ENCODE data around the gene HIGD2A.

HIGD2A gene

DNA sequence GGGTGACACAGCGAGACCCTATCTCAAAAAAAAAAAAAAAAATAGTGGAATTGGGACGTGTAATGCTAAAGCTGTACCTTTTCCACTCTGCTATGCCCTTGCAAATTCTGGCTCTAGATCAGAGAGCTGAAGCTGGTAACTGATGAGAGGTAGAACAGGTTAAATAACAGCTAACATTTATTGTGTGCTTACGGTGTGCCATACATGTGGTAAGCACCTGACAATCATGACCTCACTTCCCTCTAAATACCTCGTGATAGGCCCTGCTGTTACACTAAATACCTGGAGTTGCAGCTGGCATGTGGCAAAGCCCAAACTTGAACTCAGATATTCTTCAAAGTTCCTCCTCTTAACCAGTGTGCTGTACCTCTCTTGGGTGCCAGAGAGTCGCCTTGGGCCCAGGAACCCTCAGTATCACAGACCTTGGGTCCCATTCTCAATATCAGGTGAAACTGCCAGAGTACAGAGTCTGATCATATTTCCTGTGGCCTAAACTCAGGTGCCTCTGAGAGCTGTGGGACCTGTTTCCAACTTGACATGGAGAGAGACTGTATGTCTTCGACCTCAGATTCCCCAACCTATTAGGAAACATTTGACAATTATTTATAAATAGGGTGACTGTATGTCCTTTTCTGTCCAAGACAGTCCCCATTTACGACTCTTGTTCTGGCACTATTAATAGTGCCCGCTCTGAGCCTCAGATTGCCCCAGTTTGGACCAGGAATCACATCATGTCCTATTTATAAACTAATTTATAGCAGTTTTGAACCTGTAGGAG is 18.4 kb upstream of the HIGD2A start:
- DNase-seq (ENCODE audit: low spot score): no peak

GRCh38 chr5:176371621-176372539 is 16.7 kb upstream of the HIGD2A start:
- DNase-seq (ENCODE audit: low spot score): no peak

DNA sequence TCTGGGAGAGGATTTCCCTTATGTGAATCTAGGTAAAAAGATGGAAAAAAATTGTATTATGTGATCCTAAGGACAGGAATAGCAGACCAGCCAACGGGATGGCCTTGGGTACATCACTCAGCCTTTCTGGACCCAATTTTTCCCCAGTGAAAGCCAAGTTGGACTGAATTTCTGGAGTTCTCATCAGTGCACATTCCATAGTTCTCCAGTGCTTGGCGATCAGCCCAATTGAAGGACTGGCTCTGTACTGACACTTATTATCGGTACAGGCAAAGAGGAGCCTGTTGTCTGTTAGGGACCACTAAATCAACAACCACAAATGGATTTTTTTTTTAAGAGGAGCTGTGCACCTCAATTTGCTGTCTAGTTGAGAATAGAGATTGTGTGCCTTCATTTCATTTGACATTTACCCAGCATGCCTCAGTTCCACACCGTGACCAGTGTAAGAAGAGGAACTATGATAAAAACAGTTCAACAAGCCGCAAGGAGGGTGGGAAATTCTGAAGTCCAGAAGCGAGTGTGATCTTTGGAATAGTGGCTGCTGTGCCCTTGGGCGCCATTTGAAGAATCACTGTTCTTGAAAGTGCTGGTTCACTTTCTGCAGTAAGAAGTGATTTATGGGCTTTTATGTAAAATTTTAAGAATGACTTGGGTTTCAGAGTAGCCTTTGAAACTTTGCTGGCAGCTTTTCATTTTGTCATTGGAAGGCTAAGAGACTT is 15.3 kb upstream of the HIGD2A start:
- DNase-seq (ENCODE audit: low spot score): no peak

DNA sequence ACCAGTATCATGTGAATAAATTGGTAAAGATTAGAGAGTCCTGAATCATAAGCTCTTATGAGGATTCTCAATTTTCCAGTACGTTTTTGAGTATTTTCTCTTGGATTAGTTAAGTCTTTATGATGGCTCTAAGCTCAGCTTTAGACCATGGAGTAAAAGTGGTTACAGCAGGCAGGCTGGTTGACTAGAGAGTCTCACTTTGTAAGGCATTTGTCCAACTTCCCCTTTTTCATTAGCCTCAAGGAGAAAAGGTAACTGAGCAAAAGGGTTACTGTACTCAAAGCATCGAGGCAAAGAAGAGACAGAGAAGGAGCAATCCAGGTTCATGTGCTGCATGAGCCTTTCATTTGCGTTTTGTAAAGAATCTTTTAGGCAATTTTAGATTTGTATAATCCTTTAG is 8.7 kb upstream of the HIGD2A start:
- no peak for DNase-seq (ENCODE audit: low spot score)

DNA sequence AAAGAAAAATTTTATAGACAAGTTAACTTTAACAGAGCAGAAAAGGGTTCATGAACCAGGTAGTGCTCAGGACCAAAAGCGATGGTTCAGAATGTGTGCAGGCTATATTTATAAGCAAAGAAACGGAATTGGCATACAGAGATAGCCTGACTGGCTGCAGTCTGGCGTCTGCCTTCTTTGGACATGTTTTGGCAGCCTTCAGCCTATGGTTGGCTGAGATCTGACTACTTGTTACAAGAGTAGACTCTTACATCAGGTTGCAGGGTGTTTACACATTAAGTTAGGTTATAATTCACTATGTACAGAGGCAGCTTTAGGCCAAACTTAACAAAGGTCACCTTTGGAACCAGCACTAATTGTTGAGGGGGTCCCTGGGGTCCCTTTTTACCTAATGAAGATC is 7.1 kb upstream of the HIGD2A start:
- DNase-seq (ENCODE audit: low spot score): no peak

- DNase-seq (ENCODE audit: low spot score): no peak
Measured at GRCh38 chr5:176381979-176382378, 6.6 kb upstream of the HIGD2A start.

DNA sequence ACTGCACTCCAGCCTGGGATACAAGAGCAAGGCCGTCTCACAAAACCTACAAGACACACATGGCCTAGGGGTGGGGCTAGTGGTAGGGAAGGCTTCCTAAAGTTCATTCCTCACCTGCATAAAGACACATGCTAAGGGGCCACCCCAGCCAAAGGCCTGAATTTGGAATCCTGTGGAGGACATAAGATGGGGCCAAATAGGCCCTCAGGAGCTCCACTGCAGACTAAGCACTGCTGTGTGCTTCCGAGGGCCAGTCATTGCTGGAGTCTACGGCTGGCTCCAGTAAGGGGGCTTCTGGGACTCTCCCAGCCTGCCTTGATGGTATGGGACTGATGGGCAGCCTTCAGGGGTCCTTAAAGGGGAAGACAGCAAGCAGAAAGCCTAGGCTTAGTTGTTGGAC is 5.8 kb upstream of the HIGD2A start:
- DNase-seq (ENCODE audit: low spot score): no peak

- DNase-seq (ENCODE audit: low spot score): no peak
Measured at GRCh38 chr5:176383248-176383905, 5.2 kb upstream of the HIGD2A start.

GRCh38 chr5:176383961-176384360 is 4.6 kb upstream of the HIGD2A start:
- no peak for DNase-seq (ENCODE audit: low spot score)

DNA sequence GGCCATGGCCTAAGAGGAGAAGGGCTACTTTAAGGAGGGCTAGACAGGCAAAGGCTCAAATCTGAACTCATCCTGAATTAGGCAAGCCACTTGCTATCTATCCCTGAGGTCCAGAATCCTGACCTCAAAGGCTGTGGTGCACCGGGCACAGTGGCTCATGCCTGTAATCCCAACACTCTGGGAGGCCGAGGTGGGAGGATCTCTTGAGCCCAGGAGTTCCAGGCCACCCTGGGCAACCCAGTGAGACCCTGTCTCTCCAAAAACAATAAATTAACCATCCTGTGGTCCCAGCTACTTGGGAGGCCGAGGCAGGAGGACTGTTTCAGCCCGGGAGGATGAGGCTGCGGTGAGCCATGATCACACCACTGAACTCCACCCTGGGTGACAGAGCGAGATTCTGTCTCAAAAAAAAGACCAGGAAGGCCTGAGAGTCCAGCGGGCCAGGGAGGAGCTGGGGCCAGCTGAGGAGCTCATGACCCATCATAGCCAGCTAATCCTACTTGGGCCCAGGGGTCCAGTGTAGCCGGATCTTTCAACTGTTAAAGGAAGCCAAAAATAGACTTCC is 4.1 kb upstream of the HIGD2A start:
- DNase-seq (ENCODE audit: low spot score): no peak

DNA sequence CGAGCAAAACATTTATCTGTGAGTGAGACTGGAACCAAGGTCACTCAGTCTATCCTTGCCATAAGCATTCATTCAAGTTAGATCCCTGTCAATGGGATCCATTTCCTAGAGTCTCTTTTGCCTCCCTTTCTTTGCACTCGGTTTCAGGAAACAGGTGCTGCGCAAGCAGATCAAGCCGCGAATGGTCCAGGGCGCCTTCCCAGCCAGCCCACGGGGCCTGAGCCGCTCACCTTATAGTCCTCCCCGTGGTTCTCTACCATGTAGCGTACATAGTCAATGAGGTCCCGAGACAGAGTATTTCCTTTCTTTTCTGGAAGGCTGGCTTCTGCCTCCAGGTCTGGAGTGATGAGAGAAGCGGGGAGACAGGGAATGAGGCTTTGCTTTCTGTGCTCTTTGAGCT is 3.6 kb upstream of the HIGD2A start:
- DNase-seq (ENCODE audit: low spot score): no peak

- no peak for DNase-seq (ENCODE audit: low spot score)
Measured at GRCh38 chr5:176386491-176386890, 2.1 kb upstream of the HIGD2A start.

GRCh38 chr5:176387384-176387925 is 1.1 kb upstream of the HIGD2A start:
- no peak for DNase-seq (ENCODE audit: low spot score)

DNA sequence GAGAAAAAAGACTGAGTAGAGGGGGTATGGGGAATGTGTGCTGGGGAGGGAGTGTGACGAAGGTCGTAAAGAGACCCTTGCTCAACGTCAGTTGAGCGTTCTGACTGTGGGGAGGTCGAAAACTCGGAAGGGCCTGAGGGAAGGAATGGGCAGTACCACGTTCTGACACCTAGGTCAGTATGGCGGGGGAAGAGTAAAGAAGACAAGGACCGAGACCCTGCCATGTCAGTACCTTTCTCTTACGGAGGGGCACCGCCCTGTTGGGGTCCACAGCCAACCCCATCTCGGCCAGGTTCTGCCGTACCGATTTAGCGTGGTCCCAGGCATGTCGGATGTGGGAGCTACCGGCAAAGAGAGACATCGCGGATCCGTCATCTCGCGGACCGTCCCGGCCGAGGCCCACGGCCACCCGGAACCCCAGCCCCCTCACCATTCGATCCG is 528 bp upstream of the HIGD2A start:
- DNase-seq (ENCODE audit: low spot score): no peak

GRCh38 chr5:176389135-176390123 is 878 bp downstream of the HIGD2A start:
- no peak for DNase-seq (ENCODE audit: low spot score)

- DNase-seq (ENCODE audit: low spot score): no peak
Measured at GRCh38 chr5:176391479-176391878, 2.9 kb downstream of the HIGD2A start.

- DNase-seq (ENCODE audit: low spot score): no peak
Measured at GRCh38 chr5:176391999-176392398, 3.4 kb downstream of the HIGD2A start.

DNA sequence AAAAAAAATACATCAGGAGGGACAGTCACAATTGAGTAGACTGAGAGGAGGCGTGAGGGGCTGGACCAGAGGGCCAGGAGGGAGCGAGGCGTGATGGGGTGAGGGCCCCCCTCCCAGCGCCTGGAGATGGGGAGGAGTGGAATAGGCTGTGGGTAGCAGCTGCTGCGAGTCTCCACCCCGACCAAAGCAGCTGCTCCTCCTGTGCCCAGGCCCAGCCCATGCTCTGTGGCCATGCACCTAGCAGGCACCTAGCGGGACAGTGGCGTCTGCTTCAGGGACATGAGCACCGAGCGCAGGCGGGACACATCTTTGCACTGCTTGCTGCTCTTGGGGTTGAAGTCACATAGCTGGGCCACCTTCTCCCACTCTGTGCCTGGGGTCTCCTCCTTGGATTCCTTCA is 4.0 kb downstream of the HIGD2A start:
- DNase-seq (ENCODE audit: low spot score): no peak

DNA sequence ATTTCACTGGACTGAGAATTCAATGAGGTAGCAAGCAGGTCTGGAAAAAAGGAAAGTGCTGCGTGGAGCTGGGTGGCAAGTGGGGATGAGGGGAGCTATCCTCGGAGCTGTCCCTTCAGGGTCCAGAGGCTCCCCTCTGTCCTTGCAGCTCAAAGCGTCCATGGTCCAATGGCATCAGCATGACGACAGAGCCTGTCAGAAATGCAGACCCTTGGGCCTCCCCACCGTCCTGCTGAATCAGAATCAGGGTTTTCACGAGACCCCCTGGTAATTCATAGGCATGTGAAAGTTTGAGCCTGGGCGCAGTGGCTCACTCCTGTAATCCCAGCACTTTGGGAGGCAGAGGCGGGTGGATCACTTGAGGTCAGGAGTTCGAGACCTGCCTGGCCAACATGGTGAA is 5.5 kb downstream of the HIGD2A start:
- no peak for DNase-seq (ENCODE audit: low spot score)

All from putamen (tissue), 1 donor.